OCI-LY7 (cell line): ENCODE measurements around the gene CECR2. TPM values are rescaled to one million over a fixed set of nuclear protein-coding genes. Genes with fewer than 3 reads are reported as not detected.

Experiments used
- BruUV-seq: library from RNA; stranded (reverse); fragments of 400-500 nt; replicated peaks from 2 replicates; lab custom pipeline; 2021; lab: Mats Ljungman, UMichigan
- CTCF ChIA-PET: fragments of 300-600 bp; sonication (Branson Sonifier 250); formaldehyde crosslinking; loops from one replicate; lab custom pipeline; 2022; ENCODE audit warnings: antibody characterized with exemption; ENCODE audit not compliant: unreplicated experiment; lab: Charles Lee
- POLR2A ChIA-PET: fragments of 300-600 bp; sonication (Branson Sonifier 250); formaldehyde crosslinking; loops from one replicate; lab custom pipeline; 2022; ENCODE audit warnings: antibody characterized with exemption; lab: Charles Lee
- DNase-seq: peaks from one replicate; pipeline ENCODE4 v3.0.0-alpha.2; 2015; ENCODE audit warnings: low spot score
- H2AFZ ChIP-seq: fragments of 200-600 bp; sonication (generic), shearing (Covaris generic); 2 replicates; pipeline ENCODE4 v1.6.1; 2014; ENCODE audit warnings: mild to moderate bottlenecking, antibody characterized with exemption, low read length, moderate library complexity
- H3K27ac ChIP-seq: fragments of 200-600 bp; sonication (generic); 2 replicates; pipeline ENCODE4 v1.5.1; 2014; ENCODE audit warnings: mixed run types, low read depth, mild to moderate bottlenecking, moderate library complexity, low read length, inconsistent platforms; ENCODE audit not compliant: poor library complexity, severe bottlenecking
- H3K36me3 ChIP-seq: fragments of 200-600 bp; sonication (generic); 2 replicates; pipeline ENCODE4 v1.6.1; 2014; ENCODE audit warnings: mild to moderate bottlenecking, antibody characterized with exemption, low read length, moderate library complexity, mixed read lengths; ENCODE audit not compliant: insufficient read depth
- H3K4me1 ChIP-seq: fragments of 200-600 bp; sonication (generic); 2 replicates; pipeline ENCODE4 v1.5.1; 2014; ENCODE audit warnings: mild to moderate bottlenecking, low read length; ENCODE audit not compliant: insufficient read depth, poor library complexity, severe bottlenecking
- H3K4me2 ChIP-seq: fragments of 200-600 bp; sonication (generic); 2 replicates; pipeline ENCODE4 v1.6.1; 2014; ENCODE audit warnings: mild to moderate bottlenecking, low read length
- H3K4me3 ChIP-seq: fragments of 200-600 bp; sonication (generic); 2 replicates; pipeline ENCODE4 v1.5.1; 2014; ENCODE audit warnings: mild to moderate bottlenecking, low read depth, low read length; ENCODE audit not compliant: poor library complexity, severe bottlenecking
- H3K79me2 ChIP-seq: fragments of 200-600 bp; sonication (generic); 2 replicates; pipeline ENCODE4 v1.6.1; 2016; ENCODE audit warnings: low read depth, mild to moderate bottlenecking, low read length, moderate library complexity, mixed read lengths; ENCODE audit not compliant: insufficient read depth
- H3K9me2 ChIP-seq: fragments of 200-600 bp; sonication (generic); 2 replicates; pipeline ENCODE4 v1.6.1; 2016; ENCODE audit warnings: mild to moderate bottlenecking, low read length, mixed read lengths; ENCODE audit not compliant: insufficient read depth
- H3K9me3 ChIP-seq: fragments of 200-600 bp; sonication (generic); 2 replicates; pipeline ENCODE4 v1.6.1; 2014; ENCODE audit warnings: mild to moderate bottlenecking, mixed run types, low read length, mixed read lengths
- H4K20me1 ChIP-seq: fragments of 200-600 bp; sonication (generic); 2 replicates; pipeline ENCODE4 v1.6.1; 2014; ENCODE audit warnings: mild to moderate bottlenecking, antibody characterized with exemption, low read length, moderate library complexity, mixed read lengths; ENCODE audit not compliant: insufficient read depth
- CTCF ChIP-seq: fragments of 200-600 bp; sonication (generic); conservative IDR thresholded peaks from 2 replicates; pipeline ENCODE4 v1.5.1; 2014; ENCODE audit warnings: mild to moderate bottlenecking, antibody characterized with exemption, low read length, moderate library complexity, mixed read lengths
- EZH2phosphoT487 ChIP-seq: fragments of 200-600 bp; sonication (generic); IDR thresholded peaks from 2 replicates; pipeline ENCODE4 v1.6.1; 2018; ENCODE audit warnings: low read depth, borderline replicate concordance, mild to moderate bottlenecking, mixed run types, antibody characterized with exemption, low read length, moderate library complexity, mixed read lengths
- intact Hi-C: fragments of 100-400 bp; cut with micrococcal nuclease; formaldehyde crosslinking; loops from one replicate; pipeline ENCODE4 v1.10.0; 2022; ENCODE audit not compliant: unreplicated experiment
- total RNA-seq, 2 experiments: library from RNA; depleted of rRNA in 1 of 2; stranded (reverse); fragments of >200 nt in 1 of 2; shearing (Covaris generic) in 1 of 2; gene quantifications; 2 replicates each; pipeline ENCODE4 v1.2.3, GENCODE V29; 2014 to 2022

CECR2 gene
- total RNA-seq, 2 experiments from 2014 or later, result 0.09 to 0.53 TPM

- ChIA-PET CTCF (no interaction called here), POLR2A (interaction anchor here (0.7 to 1.3 kb wide), 2 partner anchors 8 to 10 kb away, joined by 3 to 10 read pairs; no protein-coding TSS in a partner anchor)
- no peak for TF ChIP-seq CTCF
- DNase-seq, result no peak
- Histone ChIP-seq H3K27ac (no peak overlapping the region), H3K4me2 (no peak overlapping the region), H3K4me3 (no peak overlapping the region), H3K36me3 (no peaks in the 10 kb centered on the region), H3K9me2 (no peaks in the 10 kb centered on the region), H3K4me1 (no peaks in the 10 kb centered on the region), H3K9me3 (no peaks in the 10 kb centered on the region), H4K20me1 (no peaks in the 10 kb centered on the region), H2AFZ (no peak overlapping the region), H3K79me2 (no peaks in the 10 kb centered on the region)
- intact Hi-C loops, result no loop called here
- no TSS peak for BruUV-seq
These were observed 74.3 kb downstream of the CECR2 start for GRCh38 chr22:17443405-17444203.

- BruUV-seq, result no TSS peak
- Histone ChIP-seq H3K27ac (no peak overlapping the region), H3K4me1 (no peaks in the 10 kb centered on the region), H3K36me3 (no peaks in the 10 kb centered on the region), H3K79me2 (no peaks in the 10 kb centered on the region), H2AFZ (no peak overlapping the region), H3K4me3 (no peak overlapping the region), H4K20me1 (no peaks in the 10 kb centered on the region), H3K4me2 (no peak overlapping the region), H3K9me3 (no peaks in the 10 kb centered on the region), H3K9me2 (no peaks in the 10 kb centered on the region)
- TF ChIP-seq EZH2phosphoT487 (no peak), CTCF (no peak)
- intact Hi-C loops, result no loop called here
- CTCF ChIA-PET, result no interaction called here
- no peak for DNase-seq
- POLR2A ChIA-PET, result interaction anchor here (0.7 to 1.3 kb wide), 2 partner anchors 9 to 10 kb away, joined by 3 to 10 read pairs; no protein-coding TSS in a partner anchor
These were observed 74.9 kb downstream of the CECR2 start for GRCh38 chr22:17444204-17444504.

- no peak for DNase-seq
- TF ChIP-seq CTCF (no peak), EZH2phosphoT487 (no peak)
- H3K4me1 ChIP-seq, result no peaks in the 10 kb centered on the region
- no peak overlapping the region for H3K4me3 ChIP-seq
- no peaks in the 10 kb centered on the region for H3K79me2 ChIP-seq
- CTCF ChIA-PET, result no interaction called here
- intact Hi-C loops, result no loop called here
- H4K20me1 ChIP-seq, result no peaks in the 10 kb centered on the region
- H3K9me2 ChIP-seq, result no peaks in the 10 kb centered on the region
- H3K9me3 ChIP-seq, result no peaks in the 10 kb centered on the region
- H3K27ac ChIP-seq, result no peak overlapping the region
- no peaks in the 10 kb centered on the region for H3K36me3 ChIP-seq
- H3K4me2 ChIP-seq, result no peak overlapping the region
- H2AFZ ChIP-seq, result no peak overlapping the region
- POLR2A ChIA-PET, result interaction anchor here (0.6 to 1.0 kb wide), 2 partner anchors 108 to 112 kb away, joined by 3 to 5 read pairs; no protein-coding TSS in a partner anchor
- BruUV-seq, result no TSS peak
These were observed 77.4 kb downstream of the CECR2 start for GRCh38 chr22:17446698-17447097.
